Superior temporal gyrus (tissue), 1 donor: ENCODE data around the gene DECR2.
"Not testable (repeated sequence)": the region's sequence is repeated elsewhere in the genome, so short reads cannot be mapped to it uniquely, and the experiment has no call there.

Source experiments
- DNase-seq: peaks from one replicate; pipeline ENCODE4 v3.0.0-alpha.2; 2016; ENCODE audit errors: extremely low spot score

Gene DECR2

GRCh38 chr16:400061-400591 is 1.6 kb upstream of the DECR2 start:
- DNase-seq = no peak

GRCh38 chr16:404971-405486 is 3.3 kb downstream of the DECR2 start:
- no peak for DNase-seq

- no peak for DNase-seq
Measured at GRCh38 chr16:405548-406506, 4.1 kb downstream of the DECR2 start.

GRCh38 chr16:407253-407652 is 5.6 kb downstream of the DECR2 start:
- DNase-seq = no peak

GRCh38 chr16:410516-411178 is 9.0 kb downstream of the DECR2 start:
- DNase-seq = no peak

- no peak for DNase-seq
Measured at GRCh38 chr16:411576-412265, 10.0 kb downstream of the DECR2 start.

GRCh38 chr16:414395-415169 is 12.9 kb downstream of the DECR2 start:
- DNase-seq = no peak

GRCh38 chr16:415170-415498 is 13.4 kb downstream of the DECR2 start:
- not testable (repeated sequence) for DNase-seq

- DNase-seq = not testable (repeated sequence)
Measured at GRCh38 chr16:422179-422578, 20.5 kb downstream of the DECR2 start.

- peak; percentile 79 for DNase-seq
Measured at GRCh38 chr16:424033-424622, 22.4 kb downstream of the DECR2 start.

GRCh38 chr16:424623-425081 is 23.0 kb downstream of the DECR2 start:
- peak; percentile 45 for DNase-seq

GRCh38 chr16:425082-425718 is 23.5 kb downstream of the DECR2 start, which contains the start of gene RAB11FIP3:
TSS of gene RAB11FIP3 (plus strand) at chr16:425649. CDS start at chr16:426007, 358 bp downstream.
- peak; percentile 84 for DNase-seq

GRCh38 chr16:425740-426114 is 24.0 kb downstream of the DECR2 start:
- no peak for DNase-seq

GRCh38 chr16:426115-426905 is 24.6 kb downstream of the DECR2 start:
- no peak for DNase-seq

- DNase-seq = peak; percentile 16
Measured at GRCh38 chr16:426906-427249, 25.2 kb downstream of the DECR2 start.

- DNase-seq = no peak
Measured at GRCh38 chr16:427250-427649, 25.6 kb downstream of the DECR2 start.

GRCh38 chr16:430904-431303 is 29.2 kb downstream of the DECR2 start:
- no peak for DNase-seq

GRCh38 chr16:440627-441026 is 38.9 kb downstream of the DECR2 start:
- no peak for DNase-seq

GRCh38 chr16:441447-441846 is 39.8 kb downstream of the DECR2 start:
- no peak for DNase-seq
